Smooth muscle cell (in vitro differentiated cells): ENCODE measurements around the gene MACROH2A1. TPM values are rescaled to one million over a fixed set of nuclear protein-coding genes. Genes with fewer than 3 reads are reported as not detected.

Experiments
- DNase-seq: peaks from one replicate; lab custom pipeline; 2025; ENCODE audit not compliant: unreplicated experiment; lab: John Stamatoyannopoulos, UW
- H2AFZ ChIP-seq: fragments of 200-600 bp; sonication (generic); 2 replicates; pipeline ENCODE4 v1.6.0; 2016; ENCODE audit warnings: antibody characterized with exemption, low read depth, mild to moderate bottlenecking
- H3F3A ChIP-seq: fragments of 200-600 bp; sonication (generic); 2 replicates; pipeline ENCODE4 v1.6.0; 2017; ENCODE audit warnings: antibody characterized with exemption, low read depth
- H3K27ac ChIP-seq: fragments of 200-600 bp; sonication (generic); 2 replicates; pipeline ENCODE4 v1.5.1; 2016; ENCODE audit warnings: low read depth, mild to moderate bottlenecking
- H3K27me3 ChIP-seq: fragments of 200-600 bp; sonication (generic); 2 replicates; pipeline ENCODE4 v1.6.1; 2016; ENCODE audit warnings: low read depth, mild to moderate bottlenecking
- H3K36me3 ChIP-seq: fragments of 200-600 bp; sonication (generic); 2 replicates; pipeline ENCODE4 v1.5.1; 2016; ENCODE audit warnings: low read depth
- H3K4me1 ChIP-seq: fragments of 200-600 bp; sonication (generic); 2 replicates; pipeline ENCODE4 v1.5.1; 2016; ENCODE audit warnings: low read depth
- H3K4me2 ChIP-seq: fragments of 200-600 bp; sonication (generic); 2 replicates; pipeline ENCODE4 v1.6.0; 2016; ENCODE audit warnings: mild to moderate bottlenecking
- H3K4me3 ChIP-seq: fragments of 200-600 bp; sonication (generic); 2 replicates; pipeline ENCODE4 v1.5.1; 2016; ENCODE audit warnings: mild to moderate bottlenecking
- H3K79me2 ChIP-seq: fragments of 200-600 bp; sonication (generic); 2 replicates; pipeline ENCODE4 v1.6.0; 2016; ENCODE audit warnings: low read depth, mild to moderate bottlenecking
- H3K9ac ChIP-seq: fragments of 200-600 bp; sonication (generic); 2 replicates; pipeline ENCODE4 v1.6.0; 2016; ENCODE audit warnings: low read depth
- H3K9me3 ChIP-seq: fragments of 200-600 bp; sonication (generic); replicated peaks from 2 replicates; pipeline ENCODE4 v1.5.1; 2016; ENCODE audit warnings: low read depth
- H4K20me1 ChIP-seq: fragments of 200-600 bp; sonication (generic); 2 replicates; pipeline ENCODE4 v1.6.0; 2016; ENCODE audit warnings: low read depth
- WGBS: methylation state at CpG from one replicate; pipeline ENCODE4 v1.1.7; 2016; ENCODE audit warnings: low lambda C conversion rate; 5-methylcytosine and 5-hydroxymethylcytosine counted together
- polyA plus RNA-seq: library from polyadenylated mRNA; unstranded; fragments of >200 nt; fragmentation: Nextera tagmentation; extraction: Ambion mirVana; gene quantifications from 2 replicates; pipeline ENCODE4 v1.2.1, GENCODE V29; 2016
- total RNA-seq: library from RNA; depleted of rRNA; stranded (reverse); fragments of >200 nt; gene quantifications from 2 replicates; pipeline ENCODE4 v1.2.3, GENCODE V29; 2014
- TF ChIP-seq, protein P1 (sequence below): fragments of 200-600 bp; sonication (generic); IDR thresholded peaks from 2 replicates; pipeline ENCODE4 v1.5.1; 2017; ENCODE audit warnings: borderline replicate concordance, mild to moderate bottlenecking, antibody characterized with exemption; ENCODE audit not compliant: insufficient read depth, poor library complexity, severe bottlenecking

The MACROH2A1 gene
- total and polyA plus RNA-seq, 2 experiments from 2014 or later, result 309 to 371 TPM

DNA sequence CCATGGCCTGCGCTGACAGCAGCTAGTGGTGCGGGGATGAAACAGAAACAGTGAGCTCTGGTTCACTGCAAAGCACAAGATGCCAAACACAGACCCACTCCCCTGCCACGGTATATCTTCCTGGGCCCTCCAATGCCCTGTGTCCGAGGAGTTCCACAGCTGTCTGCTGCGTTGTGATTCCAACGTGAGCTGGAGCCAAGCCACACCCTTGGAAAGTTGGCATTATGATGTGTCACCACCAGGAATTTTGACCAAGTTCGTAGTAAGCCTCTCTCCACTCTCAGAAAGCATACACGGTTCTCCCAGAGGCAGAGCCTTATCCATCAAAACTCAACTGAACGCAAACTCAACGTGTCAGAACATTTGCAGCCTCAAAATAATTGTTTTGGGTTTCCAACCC is 55.6 kb downstream of the MACROH2A1 start:
- Histone ChIP-seq H3K36me3 (no peaks in the 10 kb centered on the region), H3K27me3 (no peaks in the 10 kb centered on the region), H4K20me1 (peaks cover 26% of the 10 kb centered on the region), H2AFZ (no peak overlapping the region), H3F3A (peaks cover 24% of the 10 kb centered on the region), H3K9me3 (no peaks in the 10 kb centered on the region), H3K79me2 (peaks cover 23% of the 10 kb centered on the region), H3K4me3 (no peak overlapping the region), H3K4me1 (no peaks in the 10 kb centered on the region), H3K9ac (no peak overlapping the region), H3K4me2 (no peak overlapping the region), H3K27ac (peak overlapping the region; percentile 79)
- TF ChIP-seq, protein P1, sequence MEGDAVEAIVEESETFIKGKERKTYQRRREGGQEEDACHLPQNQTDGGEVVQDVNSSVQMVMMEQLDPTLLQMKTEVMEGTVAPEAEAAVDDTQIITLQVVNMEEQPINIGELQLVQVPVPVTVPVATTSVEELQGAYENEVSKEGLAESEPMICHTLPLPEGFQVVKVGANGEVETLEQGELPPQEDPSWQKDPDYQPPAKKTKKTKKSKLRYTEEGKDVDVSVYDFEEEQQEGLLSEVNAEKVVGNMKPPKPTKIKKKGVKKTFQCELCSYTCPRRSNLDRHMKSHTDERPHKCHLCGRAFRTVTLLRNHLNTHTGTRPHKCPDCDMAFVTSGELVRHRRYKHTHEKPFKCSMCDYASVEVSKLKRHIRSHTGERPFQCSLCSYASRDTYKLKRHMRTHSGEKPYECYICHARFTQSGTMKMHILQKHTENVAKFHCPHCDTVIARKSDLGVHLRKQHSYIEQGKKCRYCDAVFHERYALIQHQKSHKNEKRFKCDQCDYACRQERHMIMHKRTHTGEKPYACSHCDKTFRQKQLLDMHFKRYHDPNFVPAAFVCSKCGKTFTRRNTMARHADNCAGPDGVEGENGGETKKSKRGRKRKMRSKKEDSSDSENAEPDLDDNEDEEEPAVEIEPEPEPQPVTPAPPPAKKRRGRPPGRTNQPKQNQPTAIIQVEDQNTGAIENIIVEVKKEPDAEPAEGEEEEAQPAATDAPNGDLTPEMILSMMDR, result no peak
- DNase-seq, result no peak
- WGBS, result 85% methylated on average over 10 of the region's 10 CpGs

DNA sequence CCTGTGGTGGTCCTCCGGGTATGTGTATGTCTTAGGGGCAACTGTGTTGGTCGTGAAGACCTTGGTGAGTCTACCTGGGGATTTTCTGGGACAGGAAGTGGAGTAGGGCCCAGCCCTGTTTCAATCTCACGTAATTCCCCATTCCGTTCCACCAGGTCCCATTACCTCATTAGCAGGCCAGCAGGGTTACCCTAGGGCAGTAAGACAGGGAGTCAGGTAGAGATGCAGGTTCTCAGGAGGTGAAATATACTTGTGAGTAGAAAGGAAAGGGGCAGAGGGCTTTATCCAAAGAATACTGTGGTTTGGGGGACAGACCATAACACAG is 56.5 kb downstream of the MACROH2A1 start:
- 95% methylated on average over 4 of the region's 4 CpGs for WGBS
- H2AFZ ChIP-seq, result no peak overlapping the region
- no peaks in the 10 kb centered on the region for H3K4me1 ChIP-seq
- no peak for DNase-seq
- TF ChIP-seq, protein P1, result no peak
- no peak overlapping the region for H3K4me2 ChIP-seq
- peaks cover 18% of the 10 kb centered on the region for H4K20me1 ChIP-seq
- no peaks in the 10 kb centered on the region for H3K9me3 ChIP-seq
- H3K36me3 ChIP-seq, result no peaks in the 10 kb centered on the region
- no peaks in the 10 kb centered on the region for H3K27me3 ChIP-seq
- peaks cover 14% of the 10 kb centered on the region for H3K79me2 ChIP-seq
- H3K27ac ChIP-seq, result no peak overlapping the region
- no peak overlapping the region for H3K4me3 ChIP-seq
- H3K9ac ChIP-seq, result no peak overlapping the region
- H3F3A ChIP-seq, result peaks cover 22% of the 10 kb centered on the region

DNA sequence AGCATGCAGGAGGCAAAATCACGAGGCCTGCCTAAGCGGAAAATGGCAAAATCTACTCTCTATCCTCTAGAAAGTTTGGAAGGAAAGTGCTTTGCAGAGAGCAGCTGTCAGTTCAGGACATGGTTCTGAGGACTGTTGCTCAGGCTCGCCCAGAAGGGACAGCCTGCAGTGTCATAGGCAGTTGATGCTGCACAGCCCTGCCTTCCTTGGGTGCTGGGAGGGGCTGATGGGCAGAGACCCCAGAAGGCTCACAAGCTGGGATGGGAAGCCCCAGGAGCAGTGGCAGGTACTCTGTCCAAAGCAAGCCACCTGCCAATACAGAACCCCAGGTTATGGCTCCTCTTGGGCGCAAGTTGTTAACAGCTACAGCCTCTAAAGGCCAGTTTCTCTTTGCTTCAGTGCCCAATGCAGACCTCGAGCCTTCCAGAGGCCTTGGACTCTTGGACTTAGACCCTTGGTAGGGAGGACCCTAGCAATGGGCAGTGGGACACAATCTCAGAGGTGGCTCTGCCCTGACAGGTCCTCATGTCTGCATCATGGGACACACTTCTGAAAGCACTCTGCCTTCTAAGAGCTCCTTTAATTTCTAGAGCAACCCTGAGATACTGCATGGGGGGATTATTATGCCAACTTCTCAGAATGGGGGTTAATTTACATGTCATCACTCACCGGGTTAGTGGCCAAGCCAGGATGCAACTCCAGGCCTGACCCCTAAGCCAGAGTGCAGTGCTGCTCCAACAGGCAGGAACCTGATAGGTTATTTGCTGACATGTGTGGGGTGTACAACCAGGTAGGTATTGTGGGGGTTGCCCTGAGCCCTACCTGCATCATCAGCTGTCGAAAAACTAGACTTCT is 57.1 kb downstream of the MACROH2A1 start:
- TF ChIP-seq, protein P1, result no peak
- H3K36me3 ChIP-seq, result no peaks in the 10 kb centered on the region
- H2AFZ ChIP-seq, result no peak overlapping the region
- H3K4me2 ChIP-seq, result no peak overlapping the region
- DNase-seq, result no peak
- peak overlapping the region; percentile 3 for H3K27ac ChIP-seq
- H3K79me2 ChIP-seq, result peaks cover 11% of the 10 kb centered on the region
- WGBS, result 100% methylated on average over 7 of the region's 7 CpGs
- H3K27me3 ChIP-seq, result no peaks in the 10 kb centered on the region
- no peak overlapping the region for H3K9ac ChIP-seq
- no peaks in the 10 kb centered on the region for H3K4me1 ChIP-seq
- no peak overlapping the region for H3K4me3 ChIP-seq
- H3K9me3 ChIP-seq, result no peaks in the 10 kb centered on the region
- peaks cover 19% of the 10 kb centered on the region for H3F3A ChIP-seq
- peaks cover 16% of the 10 kb centered on the region for H4K20me1 ChIP-seq
